Muscle layer of duodenum (tissue), 2 donors: ENCODE data around the gene PCDHAC2.

Experiments
- H3K27ac ChIP-seq: one replicate; pipeline ENCODE4 v1.7.0; 2013; ENCODE audit warnings: mild to moderate bottlenecking, low read length
- H3K27me3 ChIP-seq: one replicate; pipeline ENCODE4 v1.7.0; 2013; ENCODE audit warnings: low read depth, mild to moderate bottlenecking, control low read depth, low read length
- H3K36me3 ChIP-seq, 2 donors: one replicate each; pipeline ENCODE4 v1.7.0; 2013; ENCODE audit warnings: low read length in 2 of 2, control low read depth in 1 of 2, mild to moderate bottlenecking in 1 of 2; ENCODE audit not compliant: insufficient read depth in 2 of 2, control insufficient read depth in 1 of 2
- H3K4me1 ChIP-seq, 2 donors: one replicate each; pipeline ENCODE4 v1.7.0; 2013; ENCODE audit warnings: low read length in 2 of 2, mild to moderate bottlenecking in 2 of 2, control low read depth in 1 of 2, moderate library complexity in 1 of 2; ENCODE audit not compliant: insufficient read depth in 2 of 2, control insufficient read depth in 1 of 2
- H3K4me3 ChIP-seq, 2 donors: one replicate each; pipeline ENCODE4 v1.7.0; 2013; ENCODE audit warnings: low read length in 2 of 2, low read depth in 1 of 2, mild to moderate bottlenecking in 1 of 2
- H3K9me3 ChIP-seq, 2 donors: one replicate each; pipeline ENCODE4 v1.7.0; 2013; ENCODE audit warnings: low read length in 2 of 2, control low read depth in 1 of 2, mild to moderate bottlenecking in 1 of 2; ENCODE audit not compliant: control insufficient read depth in 1 of 2
- donor health status: healthy.

Gene PCDHAC2

GRCh38 chr5:140989254-140990020 is 23.2 kb downstream of the PCDHAC2 start:
- Histone ChIP-seq H3K9me3 (no peaks in the 10 kb centered on the region), H3K27me3 (no peaks in the 10 kb centered on the region), H3K4me1 (no peaks in the 10 kb centered on the region), H3K4me3 (no peak overlapping the region), H3K36me3 (no peaks in the 10 kb centered on the region), H3K27ac (no peak overlapping the region)

GRCh38 chr5:140992828-140993227 is 26.6 kb downstream of the PCDHAC2 start:
- Histone ChIP-seq H3K36me3 (no peaks in the 10 kb centered on the region), H3K4me1 (no peaks in the 10 kb centered on the region), H3K9me3 (no peaks in the 10 kb centered on the region), H3K27ac (no peak overlapping the region), H3K4me3 (no peak overlapping the region), H3K27me3 (no peaks in the 10 kb centered on the region)

GRCh38 chr5:140996060-140996459 is 29.8 kb downstream of the PCDHAC2 start:
- Histone ChIP-seq H3K4me3 (no peak overlapping the region), H3K27ac (no peak overlapping the region)

GRCh38 chr5:140998921-140999410 is 32.7 kb downstream of the PCDHAC2 start:
- no peaks in the 10 kb centered on the region for H3K9me3 ChIP-seq
- no peak overlapping the region for H3K4me3 ChIP-seq
- H3K36me3 ChIP-seq: no peaks in the 10 kb centered on the region
- peaks cover 5% of the 10 kb centered on the region for H3K27me3 ChIP-seq
- H3K4me1 ChIP-seq: peaks cover 0 to 8% of the 10 kb centered on the region in 2 donors
- H3K27ac ChIP-seq: no peak overlapping the region

More at GRCh38 chr5:140996060-140996459, 29.8 kb downstream of the PCDHAC2 start:
- Histone ChIP-seq H3K27me3 (peaks cover under 1% of the 10 kb centered on the region), H3K4me1 (no peaks in the 10 kb centered on the region), H3K9me3 (no peaks in the 10 kb centered on the region), H3K36me3 (no peaks in the 10 kb centered on the region)

GRCh38 chr5:141001446-141001843 is 35.2 kb downstream of the PCDHAC2 start:
- H3K27me3 ChIP-seq: peaks cover 5% of the 10 kb centered on the region
- no peaks in the 10 kb centered on the region for H3K36me3 ChIP-seq
- H3K9me3 ChIP-seq: no peaks in the 10 kb centered on the region
- H3K4me1 ChIP-seq: peaks cover 0 to 8% of the 10 kb centered on the region in 2 donors
- H3K27ac ChIP-seq: no peak overlapping the region
- H3K4me3 ChIP-seq: peak overlapping the region; percentile 35 to 54

GRCh38 chr5:141001844-141002604 is 35.7 kb downstream of the PCDHAC2 start:
- Histone ChIP-seq H3K27ac (no peak overlapping the region), H3K36me3 (no peaks in the 10 kb centered on the region), H3K9me3 (no peaks in the 10 kb centered on the region), H3K27me3 (peaks cover 5% of the 10 kb centered on the region), H3K4me3 (peak overlapping the region; percentile 35 to 54), H3K4me1 (peaks cover 0 to 8% of the 10 kb centered on the region in 2 donors)

- Histone ChIP-seq H3K9me3 (no peaks in the 10 kb centered on the region), H3K4me3 (no peak overlapping the region), H3K27ac (no peak overlapping the region), H3K4me1 (peaks cover 0 to 8% of the 10 kb centered on the region in 2 donors), H3K27me3 (peaks cover 5% of the 10 kb centered on the region), H3K36me3 (no peaks in the 10 kb centered on the region)
These were observed 36.3 kb downstream of the PCDHAC2 start for GRCh38 chr5:141002605-141002965.

GRCh38 chr5:141003031-141003430 is 36.8 kb downstream of the PCDHAC2 start:
- Histone ChIP-seq H3K27ac (no peak overlapping the region), H3K4me3 (no peak overlapping the region), H3K4me1 (peaks cover 0 to 8% of the 10 kb centered on the region in 2 donors), H3K27me3 (peaks cover 5% of the 10 kb centered on the region), H3K9me3 (no peaks in the 10 kb centered on the region), H3K36me3 (no peaks in the 10 kb centered on the region)

- H3K4me1 ChIP-seq: peaks cover 0 to 8% of the 10 kb centered on the region in 2 donors
- H3K27me3 ChIP-seq: peaks cover 5% of the 10 kb centered on the region
- no peak overlapping the region for H3K27ac ChIP-seq
- no peaks in the 10 kb centered on the region for H3K9me3 ChIP-seq
- no peaks in the 10 kb centered on the region for H3K36me3 ChIP-seq
- no peak overlapping the region for H3K4me3 ChIP-seq
These were observed 37.7 kb downstream of the PCDHAC2 start for GRCh38 chr5:141003791-141004611.

GRCh38 chr5:141007791-141008190 is 41.5 kb downstream of the PCDHAC2 start:
- Histone ChIP-seq H3K36me3 (no peaks in the 10 kb centered on the region), H3K4me1 (no peaks in the 10 kb centered on the region), H3K27me3 (no peaks in the 10 kb centered on the region), H3K9me3 (no peaks in the 10 kb centered on the region), H3K27ac (no peak overlapping the region), H3K4me3 (no peak overlapping the region)
